ENCODE measurements around the gene HSPA1L. TPM values are rescaled to one million over a fixed set of nuclear protein-coding genes. Genes with fewer than 3 reads are reported as not detected.

HSPA1L gene
- total and polyA plus RNA-seq, 2 experiments from 2014 or later: 0.44 to 0.83 TPM

DNA sequence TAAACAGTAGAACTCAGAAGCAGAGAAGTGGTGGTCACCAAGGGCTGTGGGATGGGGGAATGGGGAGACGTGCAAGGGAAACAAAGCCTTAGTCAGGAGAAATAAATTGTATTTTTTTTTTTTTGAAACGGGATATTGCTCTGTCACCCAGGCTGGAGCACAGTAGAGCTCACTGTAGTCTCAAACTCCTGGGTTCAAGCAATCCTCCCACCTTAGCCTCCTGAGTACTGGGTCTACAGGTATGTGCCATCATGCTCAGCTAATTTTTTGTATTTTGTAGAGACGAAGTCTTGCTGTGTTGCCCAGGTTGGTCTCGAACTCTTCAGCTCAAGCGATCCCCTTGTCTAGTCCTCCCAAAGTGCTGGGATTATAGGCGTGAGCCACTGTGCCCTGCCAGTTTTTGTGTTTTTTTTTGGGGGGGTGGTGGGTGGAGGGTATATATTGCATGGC lies 15.8 kb upstream of the HSPA1L start (continued):
- TF ChIP-seq, protein P1, sequence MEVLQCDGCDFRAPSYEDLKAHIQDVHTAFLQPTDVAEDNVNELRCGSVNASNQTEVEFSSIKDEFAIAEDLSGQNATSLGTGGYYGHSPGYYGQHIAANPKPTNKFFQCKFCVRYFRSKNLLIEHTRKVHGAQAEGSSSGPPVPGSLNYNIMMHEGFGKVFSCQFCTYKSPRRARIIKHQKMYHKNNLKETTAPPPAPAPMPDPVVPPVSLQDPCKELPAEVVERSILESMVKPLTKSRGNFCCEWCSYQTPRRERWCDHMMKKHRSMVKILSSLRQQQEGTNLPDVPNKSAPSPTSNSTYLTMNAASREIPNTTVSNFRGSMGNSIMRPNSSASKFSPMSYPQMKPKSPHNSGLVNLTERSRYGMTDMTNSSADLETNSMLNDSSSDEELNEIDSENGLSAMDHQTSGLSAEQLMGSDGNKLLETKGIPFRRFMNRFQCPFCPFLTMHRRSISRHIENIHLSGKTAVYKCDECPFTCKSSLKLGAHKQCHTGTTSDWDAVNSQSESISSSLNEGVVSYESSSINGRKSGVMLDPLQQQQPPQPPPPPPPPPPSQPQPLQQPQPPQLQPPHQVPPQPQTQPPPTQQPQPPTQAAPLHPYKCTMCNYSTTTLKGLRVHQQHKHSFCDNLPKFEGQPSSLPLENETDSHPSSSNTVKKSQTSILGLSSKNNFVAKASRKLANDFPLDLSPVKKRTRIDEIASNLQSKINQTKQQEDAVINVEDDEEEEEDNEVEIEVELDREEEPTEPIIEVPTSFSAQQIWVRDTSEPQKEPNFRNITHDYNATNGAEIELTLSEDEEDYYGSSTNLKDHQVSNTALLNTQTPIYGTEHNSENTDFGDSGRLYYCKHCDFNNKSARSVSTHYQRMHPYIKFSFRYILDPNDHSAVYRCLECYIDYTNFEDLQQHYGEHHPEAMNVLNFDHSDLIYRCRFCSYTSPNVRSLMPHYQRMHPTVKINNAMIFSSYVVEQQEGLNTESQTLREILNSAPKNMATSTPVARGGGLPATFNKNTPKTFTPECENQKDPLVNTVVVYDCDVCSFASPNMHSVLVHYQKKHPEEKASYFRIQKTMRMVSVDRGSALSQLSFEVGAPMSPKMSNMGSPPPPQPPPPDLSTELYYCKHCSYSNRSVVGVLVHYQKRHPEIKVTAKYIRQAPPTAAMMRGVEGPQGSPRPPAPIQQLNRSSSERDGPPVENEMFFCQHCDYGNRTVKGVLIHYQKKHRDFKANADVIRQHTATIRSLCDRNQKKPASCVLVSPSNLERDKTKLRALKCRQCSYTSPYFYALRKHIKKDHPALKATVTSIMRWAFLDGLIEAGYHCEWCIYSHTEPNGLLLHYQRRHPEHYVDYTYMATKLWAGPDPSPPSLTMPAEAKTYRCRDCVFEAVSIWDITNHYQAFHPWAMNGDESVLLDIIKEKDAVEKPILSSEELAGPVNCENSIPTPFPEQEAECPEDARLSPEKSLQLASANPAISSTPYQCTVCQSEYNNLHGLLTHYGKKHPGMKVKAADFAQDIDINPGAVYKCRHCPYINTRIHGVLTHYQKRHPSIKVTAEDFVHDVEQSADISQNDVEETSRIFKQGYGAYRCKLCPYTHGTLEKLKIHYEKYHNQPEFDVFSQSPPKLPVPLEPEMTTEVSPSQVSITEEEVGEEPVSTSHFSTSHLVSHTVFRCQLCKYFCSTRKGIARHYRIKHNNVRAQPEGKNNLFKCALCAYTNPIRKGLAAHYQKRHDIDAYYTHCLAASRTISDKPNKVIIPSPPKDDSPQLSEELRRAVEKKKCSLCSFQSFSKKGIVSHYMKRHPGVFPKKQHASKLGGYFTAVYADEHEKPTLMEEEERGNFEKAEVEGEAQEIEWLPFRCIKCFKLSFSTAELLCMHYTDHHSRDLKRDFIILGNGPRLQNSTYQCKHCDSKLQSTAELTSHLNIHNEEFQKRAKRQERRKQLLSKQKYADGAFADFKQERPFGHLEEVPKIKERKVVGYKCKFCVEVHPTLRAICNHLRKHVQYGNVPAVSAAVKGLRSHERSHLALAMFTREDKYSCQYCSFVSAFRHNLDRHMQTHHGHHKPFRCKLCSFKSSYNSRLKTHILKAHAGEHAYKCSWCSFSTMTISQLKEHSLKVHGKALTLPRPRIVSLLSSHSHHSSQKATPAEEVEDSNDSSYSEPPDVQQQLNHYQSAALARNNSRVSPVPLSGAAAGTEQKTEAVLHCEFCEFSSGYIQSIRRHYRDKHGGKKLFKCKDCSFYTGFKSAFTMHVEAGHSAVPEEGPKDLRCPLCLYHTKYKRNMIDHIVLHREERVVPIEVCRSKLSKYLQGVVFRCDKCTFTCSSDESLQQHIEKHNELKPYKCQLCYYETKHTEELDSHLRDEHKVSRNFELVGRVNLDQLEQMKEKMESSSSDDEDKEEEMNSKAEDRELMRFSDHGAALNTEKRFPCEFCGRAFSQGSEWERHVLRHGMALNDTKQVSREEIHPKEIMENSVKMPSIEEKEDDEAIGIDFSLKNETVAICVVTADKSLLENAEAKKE (CRISPR knock-in tag; IDR thresholded peaks at IDR 0.05): no peak
- no peak for TF ChIP-seq CREB1 (CRISPR knock-in tag; IDR thresholded peaks at IDR 0.05; ENCODE audit: low read depth)

DNA sequence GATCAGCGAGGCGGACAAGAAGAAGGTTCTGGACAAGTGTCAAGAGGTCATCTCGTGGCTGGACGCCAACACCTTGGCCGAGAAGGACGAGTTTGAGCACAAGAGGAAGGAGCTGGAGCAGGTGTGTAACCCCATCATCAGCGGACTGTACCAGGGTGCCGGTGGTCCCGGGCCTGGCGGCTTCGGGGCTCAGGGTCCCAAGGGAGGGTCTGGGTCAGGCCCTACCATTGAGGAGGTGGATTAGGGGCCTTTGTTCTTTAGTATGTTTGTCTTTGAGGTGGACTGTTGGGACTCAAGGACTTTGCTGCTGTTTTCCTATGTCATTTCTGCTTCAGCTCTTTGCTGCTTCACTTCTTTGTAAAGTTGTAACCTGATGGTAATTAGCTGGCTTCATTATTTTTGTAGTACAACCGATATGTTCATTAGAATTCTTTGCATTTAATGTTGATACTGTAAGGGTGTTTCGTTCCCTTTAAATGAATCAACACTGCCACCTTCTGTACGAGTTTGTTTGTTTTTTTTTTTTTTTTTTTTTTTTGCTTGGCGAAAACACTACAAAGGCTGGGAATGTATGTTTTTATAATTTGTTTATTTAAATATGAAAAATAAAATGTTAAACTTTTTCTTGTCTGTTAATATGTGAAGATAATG lies 14.7 kb upstream of the HSPA1L start:
- no peaks in the 10 kb centered on the region for H3K36me3 ChIP-seq (ENCODE audit: insufficient read depth)
- no peaks in the 10 kb centered on the region for H3K9me2 ChIP-seq (ENCODE audit: insufficient read depth)
- H3K27me3 ChIP-seq (ENCODE audit: insufficient read depth): no peaks in the 10 kb centered on the region
- peaks cover 26% of the 10 kb centered on the region for H3K4me1 Mint-ChIP-seq
- ATAC-seq (no peak), DNase-seq (ENCODE audit: low spot score) (peak; percentile 61)
- H3K4me1 ChIP-seq (ENCODE audit: insufficient read depth): peaks cover 25% of the 10 kb centered on the region
- no peak overlapping the region for H3K27ac ChIP-seq (ENCODE audit: low read depth)
- H3F3A ChIP-seq (replicated peaks; ENCODE audit: low read depth): peaks cover 20% of the 10 kb centered on the region
- peak overlapping the region; percentile 59 for H3K4me3 ChIP-seq
- H3K9me3 Mint-ChIP-seq: peaks cover 7% of the 10 kb centered on the region; the same call in 2 of the 3 replicates
- peaks cover 6% of the 10 kb centered on the region for H3K36me3 Mint-ChIP-seq (ENCODE audit: low read depth)
- H3K27me3 Mint-ChIP-seq (ENCODE audit: insufficient read depth, low read depth, poor library complexity): peaks cover 21% of the 10 kb centered on the region
- H4K20me1 ChIP-seq (replicated peaks; ENCODE audit: insufficient read depth): peaks cover 5% of the 10 kb centered on the region
- no peak overlapping the region for H3K27ac Mint-ChIP-seq
- H3K4me3 Mint-ChIP-seq: peak overlapping the region; percentile 87
- no peak for TF ChIP-seq STAT1 (IDR thresholded peaks at IDR 0.05; ENCODE audit: unreplicated experiment)
- TF ChIP-seq, protein P2, sequence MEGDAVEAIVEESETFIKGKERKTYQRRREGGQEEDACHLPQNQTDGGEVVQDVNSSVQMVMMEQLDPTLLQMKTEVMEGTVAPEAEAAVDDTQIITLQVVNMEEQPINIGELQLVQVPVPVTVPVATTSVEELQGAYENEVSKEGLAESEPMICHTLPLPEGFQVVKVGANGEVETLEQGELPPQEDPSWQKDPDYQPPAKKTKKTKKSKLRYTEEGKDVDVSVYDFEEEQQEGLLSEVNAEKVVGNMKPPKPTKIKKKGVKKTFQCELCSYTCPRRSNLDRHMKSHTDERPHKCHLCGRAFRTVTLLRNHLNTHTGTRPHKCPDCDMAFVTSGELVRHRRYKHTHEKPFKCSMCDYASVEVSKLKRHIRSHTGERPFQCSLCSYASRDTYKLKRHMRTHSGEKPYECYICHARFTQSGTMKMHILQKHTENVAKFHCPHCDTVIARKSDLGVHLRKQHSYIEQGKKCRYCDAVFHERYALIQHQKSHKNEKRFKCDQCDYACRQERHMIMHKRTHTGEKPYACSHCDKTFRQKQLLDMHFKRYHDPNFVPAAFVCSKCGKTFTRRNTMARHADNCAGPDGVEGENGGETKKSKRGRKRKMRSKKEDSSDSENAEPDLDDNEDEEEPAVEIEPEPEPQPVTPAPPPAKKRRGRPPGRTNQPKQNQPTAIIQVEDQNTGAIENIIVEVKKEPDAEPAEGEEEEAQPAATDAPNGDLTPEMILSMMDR (conservative IDR thresholded peaks at IDR 0.05; ENCODE audit: low read depth in 2 of 2): peak; percentile 52 to 75; a peak in 3 of 4 replicates
- no peak overlapping the region for H2AFZ ChIP-seq
- H3K4me2 ChIP-seq: peak overlapping the region; percentile 76
- peaks cover 25% of the 10 kb centered on the region for H3K79me2 ChIP-seq (replicated peaks; ENCODE audit: insufficient read depth)

All from GM23338 (cell line).